IMR-90 (cell line): ENCODE results near the gene MPZL3.

Experiments
- CHD1 ChIP-seq: IDR thresholded peaks from 2 replicates; pipeline ENCODE4 v1.6.1; 2012; ENCODE audit warnings: low read depth, low read length, improper control_type of control experiment
- CTCF ChIP-seq: conservative IDR thresholded peaks from 2 replicates; pipeline ENCODE4 v1.5.1; 2012; ENCODE audit warnings: mild to moderate bottlenecking, low read depth, low read length, improper control_type of control experiment
- FOS ChIP-seq: fragments of 150-350 bp; IDR thresholded peaks from 2 replicates; pipeline ENCODE4 v1.6.1; 2016; ENCODE audit warnings: low read depth, low read length
- MXI1 ChIP-seq: IDR thresholded peaks from 2 replicates; pipeline ENCODE4 v1.6.1; 2012; ENCODE audit warnings: low read depth, mild to moderate bottlenecking, low read length, moderate library complexity, borderline replicate concordance
- POLR2A ChIP-seq: IDR thresholded peaks from 2 replicates; pipeline ENCODE4 v1.6.1; 2012; ENCODE audit warnings: mild to moderate bottlenecking, low read depth, low read length
- SMC3 ChIP-seq: fragments of 150-350 bp; IDR thresholded peaks from 2 replicates; pipeline ENCODE4 v1.6.1; 2016; ENCODE audit warnings: low read depth, mild to moderate bottlenecking, antibody characterized with exemption, low read length, moderate library complexity

DNA sequence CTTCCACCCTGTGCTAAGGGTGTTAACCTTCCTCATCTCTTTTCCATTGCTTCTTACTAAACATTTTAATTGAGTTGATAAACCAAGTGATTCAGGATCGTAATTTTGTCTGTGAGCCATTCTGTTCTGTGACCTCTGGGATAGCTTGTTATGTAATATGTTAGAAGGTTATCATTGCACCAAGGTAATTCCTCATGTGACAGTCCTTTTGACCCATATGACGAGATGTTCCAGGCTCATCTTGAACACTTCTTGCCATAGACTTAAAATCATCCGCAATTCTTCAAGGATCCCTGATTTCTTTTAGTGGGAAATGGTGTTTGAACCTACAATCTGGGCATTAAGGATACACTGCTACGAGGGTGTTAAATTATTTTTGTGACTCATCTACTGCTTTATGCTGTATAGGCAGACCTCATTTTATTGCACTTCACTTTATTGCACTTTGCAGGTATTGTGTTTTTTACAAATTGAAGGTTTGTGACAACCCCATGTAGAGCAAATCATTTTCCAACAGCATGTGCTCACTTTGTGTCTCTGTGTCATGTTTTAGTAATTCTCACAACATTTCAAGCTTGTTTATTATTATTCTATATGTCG lies 31.0 kb upstream of the MPZL3 start:
- TF ChIP-seq CHD1 (no peak), POLR2A (no peak), MXI1 (no peak), SMC3 (no peak), FOS (no peak), CTCF (no peak)
